IPS DF 4.7 (cell line): Measurements from ENCODE around the gene MYPN.
"Not testable (repeated sequence)": the region's sequence is repeated elsewhere in the genome, so short reads cannot be mapped to it uniquely, and the experiment has no call there.

Experiments
- DNase-seq: peaks from one replicate; pipeline ENCODE4 v3.0.0-alpha.2; 2013; ENCODE audit warnings: low spot score; ENCODE audit errors: extremely low read depth

The MYPN gene

GRCh38 chr10:68222391-68222790 lies 113.1 kb downstream of the MYPN start:
- no peak for DNase-seq

GRCh38 chr10:68223535-68224165 lies 114.4 kb downstream of the MYPN start:
- peak; percentile 19 for DNase-seq

DNA sequence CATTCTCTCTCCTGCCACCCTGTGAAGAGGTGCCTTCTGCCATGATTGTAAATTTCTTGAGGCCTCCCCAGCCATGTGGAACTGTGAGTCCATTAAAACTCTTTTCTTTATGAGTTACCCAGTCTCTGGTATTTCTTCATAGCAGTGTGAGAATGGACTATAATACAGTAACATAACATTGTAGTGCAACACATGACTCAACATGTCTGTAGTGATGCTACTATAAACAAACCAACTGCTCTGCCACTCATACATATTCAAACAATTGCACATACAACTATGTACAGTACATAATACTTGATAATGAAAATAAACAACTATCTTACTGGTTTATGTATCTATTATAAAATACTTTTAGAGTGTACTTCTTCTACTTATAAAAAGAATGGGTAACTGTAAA lies 115.5 kb downstream of the MYPN start:
- DNase-seq = no peak

- no peak for DNase-seq
These were observed 121.0 kb downstream of the MYPN start for GRCh38 chr10:68230268-68230667.

- peak; percentile 38 for DNase-seq
These were observed 122.0 kb downstream of the MYPN start for GRCh38 chr10:68231106-68231816.

DNA sequence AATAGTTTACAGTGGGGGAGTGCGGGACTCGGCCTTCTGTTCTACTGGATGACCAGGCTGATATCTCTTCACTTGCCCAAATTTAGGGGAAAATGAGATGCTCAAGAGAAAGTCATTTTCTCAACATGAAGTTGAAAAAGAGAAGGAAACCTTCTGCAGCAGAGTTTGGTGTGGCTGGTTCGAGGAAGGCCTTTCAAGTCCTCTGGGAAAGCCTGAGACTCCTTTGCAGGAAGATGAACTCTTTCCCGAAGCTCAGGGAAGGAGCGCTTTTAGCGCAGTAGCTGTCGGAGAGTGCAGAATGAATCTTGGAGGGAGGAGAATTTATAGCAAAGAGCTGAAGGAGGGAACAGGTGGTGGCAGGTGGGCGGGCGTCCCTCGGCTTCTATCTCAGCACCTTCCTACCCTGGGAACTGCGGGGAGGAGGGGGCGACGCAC lies 122.5 kb downstream of the MYPN start, which contains the start of gene ATOH7:
ATOH7 (minus strand) TSS at position 297 of the 435 bp plus-strand sequence. CDS start 436 bp downstream, outside the sequence.
- no peak for DNase-seq

- DNase-seq = no peak
These were observed 123.8 kb downstream of the MYPN start for GRCh38 chr10:68233046-68233445.

GRCh38 chr10:68235111-68235510 lies 125.8 kb downstream of the MYPN start:
- no peak for DNase-seq

GRCh38 chr10:68235581-68235980 lies 126.3 kb downstream of the MYPN start:
- DNase-seq = no peak

- no peak for DNase-seq
These were observed 127.9 kb downstream of the MYPN start for GRCh38 chr10:68237173-68237572.

DNA sequence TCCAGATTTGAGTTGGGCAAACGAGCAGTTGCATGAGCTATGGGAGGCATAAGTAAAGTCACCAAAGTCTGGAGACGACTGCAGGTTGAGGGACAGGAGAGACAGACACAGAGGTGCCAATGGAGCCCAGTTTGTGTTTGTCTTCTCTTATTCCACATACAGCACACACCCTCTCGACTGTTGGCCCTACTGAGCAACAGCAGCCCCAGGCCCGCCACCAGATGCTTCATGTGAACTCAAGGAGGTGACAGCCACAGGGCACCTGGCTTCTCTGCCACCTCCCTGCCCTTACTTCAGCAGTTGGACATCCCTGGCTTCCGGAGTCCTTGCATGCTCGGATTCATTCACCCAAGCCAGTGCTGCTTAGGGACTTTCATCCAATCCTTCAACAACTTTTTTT lies 129.1 kb downstream of the MYPN start:
- DNase-seq = no peak

DNA sequence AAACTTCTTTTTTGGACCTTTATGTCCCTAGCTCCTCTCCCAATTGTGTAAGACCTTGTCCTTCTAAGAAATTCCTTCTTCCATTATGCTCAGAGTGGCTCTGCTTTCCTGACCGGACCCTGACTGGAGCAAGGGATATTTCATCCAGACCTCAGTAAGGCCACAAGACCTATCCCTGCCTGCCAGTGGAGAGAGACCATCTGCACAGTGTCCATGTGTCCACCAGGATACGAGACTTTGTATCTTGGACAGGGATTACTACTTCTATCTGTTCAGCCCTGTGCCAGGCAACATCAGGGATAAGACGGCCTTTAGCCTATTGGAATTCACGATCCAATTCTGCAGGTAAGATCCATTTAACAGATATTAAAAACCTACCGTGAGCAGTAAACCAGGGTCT lies 129.8 kb downstream of the MYPN start:
- no peak for DNase-seq

DNA sequence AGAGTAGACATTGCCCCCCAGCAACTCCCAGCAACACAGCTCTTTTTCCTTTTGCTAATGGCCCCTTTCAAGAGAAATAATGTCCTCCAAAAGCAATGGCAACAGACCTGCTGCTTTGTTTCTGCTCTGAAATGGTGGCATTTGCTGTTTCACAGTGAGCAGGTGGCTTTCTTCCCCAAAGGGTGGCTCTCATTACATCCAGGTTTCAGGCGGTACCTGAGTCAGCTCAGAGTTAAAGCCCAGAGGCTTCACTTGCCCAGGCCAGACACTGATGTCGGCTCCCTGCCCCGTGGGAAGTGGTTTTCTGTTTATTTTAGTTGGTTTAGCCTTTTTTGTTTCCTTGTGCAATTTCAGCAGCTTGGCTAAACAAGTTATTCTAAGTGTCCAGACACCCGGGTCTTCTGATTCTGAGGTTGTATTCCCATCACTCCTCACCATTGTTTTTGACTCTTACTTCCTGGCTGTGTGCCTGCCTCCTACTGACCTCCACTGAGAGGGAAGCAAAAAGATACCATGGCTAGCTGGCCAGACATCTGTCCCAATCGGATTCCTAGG lies 130.4 kb downstream of the MYPN start:
- DNase-seq = no peak

GRCh38 chr10:68242051-68242450 lies 132.8 kb downstream of the MYPN start:
- no peak for DNase-seq

GRCh38 chr10:68246397-68246796 lies 137.1 kb downstream of the MYPN start:
- not testable (repeated sequence) for DNase-seq

- no peak for DNase-seq
These were observed 138.6 kb downstream of the MYPN start for GRCh38 chr10:68247931-68248330.

- DNase-seq = no peak
These were observed 140.0 kb downstream of the MYPN start for GRCh38 chr10:68249297-68249696.

DNA sequence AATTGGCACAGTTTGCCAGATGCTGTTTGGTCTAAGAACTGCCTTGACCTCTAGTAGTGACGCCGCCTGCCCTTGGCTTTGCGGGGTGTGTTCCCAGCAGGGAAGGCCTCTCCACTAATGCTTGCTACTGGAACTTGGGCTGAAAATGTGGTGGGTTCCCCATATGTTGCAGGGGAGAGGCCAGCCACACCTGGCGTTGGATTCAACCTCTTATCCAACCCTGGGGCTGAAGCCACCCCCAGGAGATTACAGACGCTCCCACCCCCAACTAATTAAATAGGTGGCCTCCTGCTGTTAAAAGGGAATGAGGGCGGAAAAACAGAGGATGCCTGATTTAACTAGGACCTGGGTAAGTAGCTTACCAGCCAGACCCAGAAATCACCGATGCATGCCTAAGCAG lies 141.9 kb downstream of the MYPN start:
- DNase-seq = no peak

DNA sequence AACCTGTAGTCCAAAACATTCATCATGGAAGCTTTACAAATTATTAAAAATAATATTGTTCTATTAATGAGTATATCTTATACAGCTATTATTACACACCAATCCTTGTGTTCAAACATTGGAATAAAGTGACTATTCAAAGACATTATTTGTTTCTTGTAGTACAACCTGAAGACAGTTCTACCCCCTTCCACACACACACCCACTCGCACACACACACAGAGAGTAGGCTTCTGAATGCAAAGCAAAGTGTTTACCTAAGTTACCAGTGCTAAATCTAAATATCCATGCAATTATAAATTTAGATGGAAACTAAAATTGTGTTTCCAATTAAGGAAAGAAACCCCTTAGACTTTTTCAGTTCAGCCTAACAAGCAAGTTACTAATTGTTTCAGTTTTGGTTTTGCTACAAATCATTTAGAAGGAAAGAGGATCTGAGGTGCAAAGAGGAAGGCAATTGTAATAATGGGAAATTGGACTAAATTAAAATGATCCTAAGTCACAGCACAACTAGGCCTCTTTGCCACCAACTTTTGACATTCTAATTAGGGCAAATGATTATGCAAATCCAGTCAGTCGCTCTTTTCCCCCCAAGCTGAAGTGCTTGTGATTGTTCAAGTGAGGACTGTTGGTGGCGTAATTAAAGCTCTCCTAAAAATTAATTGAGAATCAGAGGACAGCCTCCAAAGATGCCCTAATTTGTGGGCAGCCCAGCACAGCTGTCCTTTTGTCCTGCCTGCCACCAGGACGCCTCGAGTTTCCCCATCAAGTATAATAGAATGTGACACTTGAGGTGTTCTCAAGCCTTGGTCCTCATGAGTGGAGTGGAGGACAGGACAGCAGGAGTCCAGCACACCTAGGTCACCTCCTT lies 142.6 kb downstream of the MYPN start:
- no peak for DNase-seq

DNA sequence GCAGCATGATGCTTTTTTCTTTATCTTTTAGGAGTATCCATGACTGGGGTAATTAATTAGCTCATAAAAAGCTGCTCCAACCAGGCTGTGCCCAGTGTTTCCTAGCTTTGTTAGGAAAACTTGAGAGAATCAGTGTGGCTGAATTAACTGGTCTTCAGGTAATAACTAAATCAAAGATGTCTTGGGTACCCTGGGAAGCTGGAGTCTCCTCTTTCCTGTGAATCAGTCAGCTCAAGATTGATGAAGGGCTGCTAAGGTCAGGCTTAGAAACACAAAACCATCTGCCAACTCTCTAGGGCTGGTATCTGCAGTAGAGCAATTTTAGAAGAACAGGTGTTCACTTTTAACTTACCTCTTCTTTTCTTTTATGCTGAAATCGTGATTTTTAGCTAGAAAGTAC lies 144.1 kb downstream of the MYPN start:
- DNase-seq = no peak

DNA sequence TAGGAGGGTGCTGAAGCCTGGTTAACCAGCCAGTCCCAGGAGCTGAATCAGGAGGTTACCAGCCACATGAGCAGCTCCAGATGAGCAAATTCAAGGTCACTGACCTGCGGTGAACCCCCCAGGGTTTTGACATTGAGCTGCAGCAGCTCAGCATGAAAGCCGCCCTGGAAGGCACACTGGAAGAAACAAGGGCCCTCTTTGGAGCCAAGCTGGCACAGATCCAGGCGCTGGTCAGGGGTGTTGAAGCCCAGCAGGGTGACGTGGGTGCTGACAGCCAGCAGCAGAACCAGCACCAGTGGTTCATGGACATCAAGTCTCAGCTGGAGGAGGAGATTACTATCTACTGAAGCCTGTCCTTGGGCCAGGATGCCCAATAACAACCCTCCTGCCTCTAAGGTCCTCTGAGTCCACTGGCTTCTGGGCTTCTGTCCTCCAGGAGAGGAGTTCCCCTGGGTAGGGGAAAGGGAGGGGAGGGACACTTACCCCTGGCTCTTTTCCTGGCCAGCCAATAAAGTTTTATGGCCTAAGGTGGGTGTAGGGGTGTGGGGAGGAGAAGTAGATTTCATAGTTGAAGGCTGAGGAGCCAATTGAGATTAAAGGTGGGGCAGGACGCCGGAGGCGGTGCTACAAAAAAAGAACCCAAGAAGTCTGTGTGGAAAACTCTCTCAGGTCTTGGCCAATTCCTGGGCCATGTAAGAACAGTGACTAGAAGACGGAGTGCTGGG lies 152.0 kb downstream of the MYPN start:
- DNase-seq = no peak
